Measurements from ENCODE around the gene CSDE1.

Gene CSDE1

GRCh38 chr1:114716304-114717170, 41.2 kb downstream of the CSDE1 start, which contains the start of gene NRAS:
TSS of gene NRAS (minus strand) at chr1:114716771. CDS start at chr1:114716160, 611 bp downstream.
- DNase-seq (ENCODE audit: insufficient read length) (peak; percentile 77), FAIRE-seq (peak; percentile 91)
- TF ChIP-seq POLR2A (IDR thresholded peaks at IDR 0.05; ENCODE audit: low read depth, low read length) (peak; percentile 84), TAF1 (IDR thresholded peaks at IDR 0.05; ENCODE audit: borderline replicate concordance, low read depth, low read length) (0 out of 2 replicates have a peak, but pooled peaks have one; percentile 51), POLR2AphosphoS5 (IDR thresholded peaks at IDR 0.05; ENCODE audit: low read depth, low read length) (peak; percentile 96)

- no peak for FAIRE-seq
- DNase-seq (ENCODE audit: insufficient read length), result no peak
- no peak for TF ChIP-seq POLR2AphosphoS5 (IDR thresholded peaks at IDR 0.05; ENCODE audit: low read depth, low read length)
- TF ChIP-seq POLR2A (IDR thresholded peaks at IDR 0.05; ENCODE audit: low read depth, low read length), result no peak
- no peak for TF ChIP-seq TAF1 (IDR thresholded peaks at IDR 0.05; ENCODE audit: borderline replicate concordance, low read depth, low read length)
These were observed 41.9 kb downstream of the CSDE1 start for GRCh38 chr1:114715952-114716303.

- DNase-seq (ENCODE audit: insufficient read length) (no peak), FAIRE-seq (no peak)
- TF ChIP-seq POLR2AphosphoS5 (IDR thresholded peaks at IDR 0.05; ENCODE audit: low read depth, low read length), result no peak
- TF ChIP-seq TAF1 (IDR thresholded peaks at IDR 0.05; ENCODE audit: borderline replicate concordance, low read depth, low read length), result no peak
- no peak for TF ChIP-seq POLR2A (IDR thresholded peaks at IDR 0.05; ENCODE audit: low read depth, low read length)
These were observed 44.8 kb downstream of the CSDE1 start for GRCh38 chr1:114712977-114713376.

GRCh38 chr1:114710360-114710759, 47.4 kb downstream of the CSDE1 start:
- TF ChIP-seq TAF1 (IDR thresholded peaks at IDR 0.05; ENCODE audit: borderline replicate concordance, low read depth, low read length) (no peak), POLR2A (IDR thresholded peaks at IDR 0.05; ENCODE audit: low read depth, low read length) (no peak), POLR2AphosphoS5 (IDR thresholded peaks at IDR 0.05; ENCODE audit: low read depth, low read length) (no peak)
- DNase-seq (ENCODE audit: insufficient read length) (no peak), FAIRE-seq (no peak)

DNA sequence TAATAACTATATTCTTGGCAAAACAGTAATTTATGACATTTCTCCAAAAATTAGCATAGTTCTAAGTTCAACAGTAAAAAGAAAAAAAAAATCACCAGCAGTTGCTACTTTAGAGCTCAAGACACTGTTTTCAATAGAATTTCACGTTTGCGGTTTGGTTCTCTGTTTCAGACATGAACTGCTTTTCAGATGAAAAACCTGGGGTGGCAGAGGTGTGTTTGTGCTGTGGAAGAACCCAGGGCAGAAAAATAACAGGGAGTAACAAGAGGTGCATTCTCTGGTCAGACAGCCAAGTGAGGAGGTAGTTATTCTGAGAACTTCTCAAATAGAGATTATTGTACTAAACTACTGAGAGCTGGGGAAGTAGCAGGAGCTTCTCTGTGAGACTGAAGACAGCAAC, 50.2 kb downstream of the CSDE1 start:
- no peak for FAIRE-seq

GRCh38 chr1:114703242-114703641, 54.5 kb downstream of the CSDE1 start:
- TF ChIP-seq POLR2A (IDR thresholded peaks at IDR 0.05; ENCODE audit: low read depth, low read length) (peak; percentile 46; the same call in 1 of the 2 replicates), POLR2AphosphoS5 (IDR thresholded peaks at IDR 0.05; ENCODE audit: low read depth, low read length) (no peak; the same call in 1 of the 2 replicates)
- FAIRE-seq, result no peak
- no peak for DNase-seq (ENCODE audit: insufficient read length)

More for the DNA sequence above, 50.2 kb downstream of the CSDE1 start:
- DNase-seq (ENCODE audit: insufficient read length), result no peak
- TF ChIP-seq POLR2A (IDR thresholded peaks at IDR 0.05; ENCODE audit: low read depth, low read length) (no peak), TAF1 (IDR thresholded peaks at IDR 0.05; ENCODE audit: borderline replicate concordance, low read depth, low read length) (no peak), POLR2AphosphoS5 (IDR thresholded peaks at IDR 0.05; ENCODE audit: low read depth, low read length) (no peak)

- no peak for FAIRE-seq
- TF ChIP-seq POLR2AphosphoS5 (IDR thresholded peaks at IDR 0.05; ENCODE audit: low read depth, low read length) (0 out of 2 replicates have a peak, but pooled peaks have one; percentile 11), TAF1 (IDR thresholded peaks at IDR 0.05; ENCODE audit: borderline replicate concordance, low read depth, low read length) (no peak), POLR2A (IDR thresholded peaks at IDR 0.05; ENCODE audit: low read depth, low read length) (no peak)
- no peak for DNase-seq (ENCODE audit: insufficient read length)
These were observed 55.0 kb downstream of the CSDE1 start for GRCh38 chr1:114702737-114703136.

GRCh38 chr1:114701931-114702330, 55.9 kb downstream of the CSDE1 start:
- no peak for FAIRE-seq
- no peak for TF ChIP-seq TAF1 (IDR thresholded peaks at IDR 0.05; ENCODE audit: borderline replicate concordance, low read depth, low read length)

GRCh38 chr1:114700036-114700600, 57.7 kb downstream of the CSDE1 start:
- DNase-seq (ENCODE audit: insufficient read length), result no peak
- FAIRE-seq, result no peak
- TF ChIP-seq POLR2AphosphoS5 (IDR thresholded peaks at IDR 0.05; ENCODE audit: low read depth, low read length), result no peak
- no peak for TF ChIP-seq TAF1 (IDR thresholded peaks at IDR 0.05; ENCODE audit: borderline replicate concordance, low read depth, low read length)
- no peak for TF ChIP-seq POLR2A (IDR thresholded peaks at IDR 0.05; ENCODE audit: low read depth, low read length)

More at GRCh38 chr1:114701931-114702330, 55.9 kb downstream of the CSDE1 start:
- no peak for DNase-seq (ENCODE audit: insufficient read length)

DNA sequence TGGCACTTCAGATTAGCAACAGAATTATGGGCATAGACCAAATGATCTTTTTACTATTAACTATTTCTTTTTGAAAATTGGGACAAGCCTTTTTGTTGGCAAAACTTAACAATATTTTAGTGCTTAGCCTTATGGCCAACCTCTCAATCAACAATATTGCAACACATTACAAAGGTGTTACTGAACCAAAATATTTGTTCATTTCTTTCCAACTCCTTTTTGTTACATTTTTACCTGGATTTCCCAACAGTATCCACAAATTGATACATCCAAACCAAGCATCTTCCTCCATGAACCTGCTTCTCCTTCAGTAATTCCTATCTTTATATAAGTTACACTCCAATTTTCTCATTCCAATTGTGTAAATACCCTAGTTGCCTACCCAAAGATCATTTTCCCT, 61.0 kb downstream of the CSDE1 start:
- DNase-seq (ENCODE audit: insufficient read length) (no peak), FAIRE-seq (no peak)
- no peak for TF ChIP-seq POLR2A (IDR thresholded peaks at IDR 0.05; ENCODE audit: low read depth, low read length)
- TF ChIP-seq POLR2AphosphoS5 (IDR thresholded peaks at IDR 0.05; ENCODE audit: low read depth, low read length), result no peak
- TF ChIP-seq TAF1 (IDR thresholded peaks at IDR 0.05; ENCODE audit: borderline replicate concordance, low read depth, low read length), result no peak

DNA sequence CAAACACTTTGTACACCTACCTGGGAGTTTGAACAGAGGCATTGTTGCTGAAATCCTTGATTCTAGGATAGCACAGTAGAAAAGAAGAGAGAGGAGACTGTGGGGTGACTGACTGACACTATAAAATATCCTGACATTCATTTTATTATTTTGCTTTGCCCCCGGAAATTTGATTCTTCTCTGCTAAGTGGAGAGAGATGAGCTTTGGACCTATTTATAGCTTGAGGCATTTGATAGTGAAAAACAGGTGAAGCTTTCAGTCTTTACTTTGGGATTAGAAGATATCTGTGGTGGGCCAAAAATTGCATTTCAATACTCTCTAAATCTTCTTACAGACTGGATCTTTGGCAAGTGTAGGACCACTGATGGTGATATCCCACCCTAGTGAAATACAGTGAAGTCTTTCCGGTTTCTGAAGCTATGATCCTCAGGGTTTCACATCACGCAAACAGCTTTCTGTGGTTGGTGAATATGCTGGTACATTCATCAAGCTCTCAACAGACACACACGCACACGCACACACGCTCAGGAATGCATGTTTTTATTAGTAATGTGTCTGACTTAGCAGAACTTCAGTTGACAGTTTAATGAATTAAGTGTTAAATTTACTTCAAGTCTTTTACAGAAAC, 62.2 kb downstream of the CSDE1 start, which contains the start of gene AMPD1:
TSS of gene AMPD1 (minus strand) at position 117 of the 629 bp plus-strand sequence. CDS start at position 42, 75 bp downstream.
- DNase-seq (ENCODE audit: insufficient read length), result no peak
- TF ChIP-seq POLR2A (IDR thresholded peaks at IDR 0.05; ENCODE audit: low read depth, low read length), result no peak
- FAIRE-seq, result no peak
